ENCODE results near the gene MPP2.
"Not testable (repeated sequence)": the region's sequence is repeated elsewhere in the genome, so short reads cannot be mapped to it uniquely, and the experiment has no call there.

The MPP2 gene

GRCh38 chr17:43875476-43876147, 31.7 kb downstream of the MPP2 start:
- no peak for DNase-seq (ENCODE audit: low read depth)

GRCh38 chr17:43874293-43874692, 33.0 kb downstream of the MPP2 start:
- DNase-seq (ENCODE audit: low read depth) = no peak

GRCh38 chr17:43873815-43874214, 33.5 kb downstream of the MPP2 start:
- no peak for DNase-seq (ENCODE audit: low read depth)

- no peak for DNase-seq (ENCODE audit: low read depth)
Observed at GRCh38 chr17:43873091-43873490, 34.2 kb downstream of the MPP2 start.

- no peak for DNase-seq (ENCODE audit: low read depth)
Observed at GRCh38 chr17:43871946-43872690, 35.2 kb downstream of the MPP2 start.

- DNase-seq (ENCODE audit: low read depth) = not testable (repeated sequence)
Observed at GRCh38 chr17:43869031-43869430, 38.3 kb downstream of the MPP2 start.

- no peak for DNase-seq (ENCODE audit: low read depth)
Observed at GRCh38 chr17:43868226-43868994, 38.9 kb downstream of the MPP2 start.

- no peak for DNase-seq (ENCODE audit: low read depth)
Observed at GRCh38 chr17:43864161-43864984, 43.0 kb downstream of the MPP2 start.

- no peak for DNase-seq (ENCODE audit: low read depth)
Observed at GRCh38 chr17:43861960-43862359, 45.4 kb downstream of the MPP2 start.

- DNase-seq (ENCODE audit: low read depth) = no peak
Observed at GRCh38 chr17:43860927-43861622, 46.3 kb downstream of the MPP2 start.

- DNase-seq (ENCODE audit: low read depth) = no peak
Observed at GRCh38 chr17:43860077-43860725, 47.1 kb downstream of the MPP2 start.

- DNase-seq (ENCODE audit: low read depth) = no peak
Observed at GRCh38 chr17:43857957-43858600, 49.3 kb downstream of the MPP2 start.

GRCh38 chr17:43857141-43857540, 50.2 kb downstream of the MPP2 start:
- no peak for DNase-seq (ENCODE audit: low read depth)

GRCh38 chr17:43856141-43856540, 51.2 kb downstream of the MPP2 start:
- no peak for DNase-seq (ENCODE audit: low read depth)

GRCh38 chr17:43855061-43855460, 52.3 kb downstream of the MPP2 start:
- no peak for DNase-seq (ENCODE audit: low read depth)

GRCh38 chr17:43854498-43854897, 52.8 kb downstream of the MPP2 start:
- DNase-seq (ENCODE audit: low read depth) = no peak

GRCh38 chr17:43853546-43853945, 53.8 kb downstream of the MPP2 start:
- DNase-seq (ENCODE audit: low read depth) = no peak

- no peak for DNase-seq (ENCODE audit: low read depth)
Observed at GRCh38 chr17:43852571-43852970, 54.8 kb downstream of the MPP2 start.

GRCh38 chr17:43849116-43849515, 58.2 kb downstream of the MPP2 start:
- DNase-seq (ENCODE audit: low read depth) = no peak

- DNase-seq (ENCODE audit: low read depth) = no peak
Observed at GRCh38 chr17:43848601-43849000, 58.7 kb downstream of the MPP2 start.
